GM12878 (cell line): Measurements from ENCODE around the gene OR14C36. TPM values are rescaled to one million over a fixed set of nuclear protein-coding genes. Genes with fewer than 3 reads are reported as not detected.

Source experiments
- CEBPZ ChIP-seq: fragments of 150-350 bp; IDR thresholded peaks from 2 replicates; pipeline ENCODE4 v1.6.1; 2016; ENCODE audit warnings: low read depth, low read length
- EED ChIP-seq: sonication (generic); IDR thresholded peaks from 2 replicates; pipeline ENCODE4 v1.6.1; 2016; ENCODE audit warnings: antibody characterized with exemption, low read depth
- HDGF ChIP-seq: fragments of 450-650 bp; IDR thresholded peaks from 2 replicates; pipeline ENCODE4 v1.6.1; 2016; ENCODE audit warnings: antibody characterized with exemption
- MXI1 ChIP-seq: fragments of 150-350 bp; IDR thresholded peaks from 2 replicates; pipeline ENCODE4 v1.6.1; 2011; ENCODE audit warnings: low read depth, mild to moderate bottlenecking, inconsistent platforms, low read length, improper control_type of control experiment
- NFIC ChIP-seq: IDR thresholded peaks from 2 replicates; pipeline ENCODE4 v1.6.1; 2012; ENCODE audit warnings: low read depth, mild to moderate bottlenecking, inconsistent platforms, low read length, moderate library complexity
- SMAD5 ChIP-seq: IDR thresholded peaks from 2 replicates; pipeline ENCODE4 v1.6.1; 2016; ENCODE audit warnings: antibody characterized with exemption, low read depth
- polyA plus RNA-seq, 11 experiments: library from polyadenylated mRNA; depleted of rRNA in 4 of 11; unstranded in 6 of 11; stranded (reverse) in 5 of 11; fragments of >200 nt; fragmentation: Nextera tagmentation in 4 of 11; fragmentation: Illumina TruSeq in 1 of 11; extraction: Ambion mirVana in 4 of 11; extraction: Trizol in 1 of 11; gene quantifications; 1 replicate in 1 of 11; 2 replicates in 10 of 11; pipeline versions ENCODE4 v1.2.1 to v1.2.3, GENCODE V29; 2011 to 2016; ENCODE audit warnings: inconsistent platforms in 2 of 11, missing spikeins in 2 of 11, low read depth in 1 of 11
- total RNA-seq, 4 experiments: library from RNA; depleted of rRNA in 3 of 4; stranded (reverse); fragments of >200 nt in 3 of 4; fragmentation: Illumina TruSeq in 1 of 4; extraction: Trizol in 1 of 4; gene quantifications; 2 replicates each; pipeline versions ENCODE4 v1.2.1 to v1.2.3, GENCODE V29; 2013 to 2021
- TF ChIP-seq, protein P1 (sequence below): IDR thresholded peaks from 2 replicates; pipeline ENCODE4 v1.6.1; 2012; ENCODE audit warnings: low read length, inconsistent platforms

OR14C36 gene
- total and polyA plus RNA-seq, 10 of the 15 experiments (the other 5 are each of a cell fraction or from before 2014, with no cell fraction given), result not detected

GRCh38 chr1:248393050-248393449 is 44.5 kb downstream of the OR14C36 start (continued):
- TF ChIP-seq, protein P1, sequence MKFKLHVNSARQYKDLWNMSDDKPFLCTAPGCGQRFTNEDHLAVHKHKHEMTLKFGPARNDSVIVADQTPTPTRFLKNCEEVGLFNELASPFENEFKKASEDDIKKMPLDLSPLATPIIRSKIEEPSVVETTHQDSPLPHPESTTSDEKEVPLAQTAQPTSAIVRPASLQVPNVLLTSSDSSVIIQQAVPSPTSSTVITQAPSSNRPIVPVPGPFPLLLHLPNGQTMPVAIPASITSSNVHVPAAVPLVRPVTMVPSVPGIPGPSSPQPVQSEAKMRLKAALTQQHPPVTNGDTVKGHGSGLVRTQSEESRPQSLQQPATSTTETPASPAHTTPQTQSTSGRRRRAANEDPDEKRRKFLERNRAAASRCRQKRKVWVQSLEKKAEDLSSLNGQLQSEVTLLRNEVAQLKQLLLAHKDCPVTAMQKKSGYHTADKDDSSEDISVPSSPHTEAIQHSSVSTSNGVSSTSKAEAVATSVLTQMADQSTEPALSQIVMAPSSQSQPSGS, result no peak
- TF ChIP-seq HDGF, result no peak
- no peak for TF ChIP-seq CEBPZ
- no peak for TF ChIP-seq SMAD5
- TF ChIP-seq MXI1, result no peak
- TF ChIP-seq EED, result no peak
- TF ChIP-seq NFIC, result no peak

Other genes with a start within 250 kb of the OR14C36 start
Only the 7 nearest of the 17 such genes appear.
- gene OR2T33, start 70.8 kb upstream of the OR14C36 start, total RNA-seq (2014; rRNA removed), result not detected in 2 replicates
- not detected in 2 replicates for gene OR2T33, start 70.8 kb upstream of the OR14C36 start, total RNA-seq (2014; rRNA removed; fragmentation: Illumina TruSeq; extraction: Trizol)
- not detected in 2 replicates for gene OR2T33, start 70.8 kb upstream of the OR14C36 start, total RNA-seq (2021)
- not detected in 2 replicates for gene OR2T33, start 70.8 kb upstream of the OR14C36 start, polyA plus RNA-seq (2011; rRNA removed)
- not detected in 2 replicates for gene OR2T33, start 70.8 kb upstream of the OR14C36 start, polyA plus RNA-seq (2014; fragmentation: Illumina TruSeq; extraction: Trizol)
- gene OR2T33, start 70.8 kb upstream of the OR14C36 start, polyA plus RNA-seq (2014; fragmentation: Nextera tagmentation; extraction: Ambion mirVana), result not detected
- not detected in 2 replicates for gene OR2T33, start 70.8 kb upstream of the OR14C36 start, polyA plus RNA-seq (2014; rRNA removed)
- gene OR2T33, start 70.8 kb upstream of the OR14C36 start, polyA plus RNA-seq (2016; fragmentation: Nextera tagmentation; extraction: Ambion mirVana), result not detected
- not detected in 2 replicates for gene OR2T12, start 45.4 kb upstream of the OR14C36 start, total RNA-seq (2014; rRNA removed)
- gene OR2T12, start 45.4 kb upstream of the OR14C36 start, total RNA-seq (2014; rRNA removed; fragmentation: Illumina TruSeq; extraction: Trizol), result not detected in 2 replicates
- gene OR2T12, start 45.4 kb upstream of the OR14C36 start, total RNA-seq (2021), result not detected in 2 replicates
- not detected in 2 replicates for gene OR2T12, start 45.4 kb upstream of the OR14C36 start, polyA plus RNA-seq (2011; rRNA removed)
- gene OR2T12, start 45.4 kb upstream of the OR14C36 start, polyA plus RNA-seq (2014; fragmentation: Illumina TruSeq; extraction: Trizol), result not detected in 2 replicates
- not detected for gene OR2T12, start 45.4 kb upstream of the OR14C36 start, polyA plus RNA-seq (2014; fragmentation: Nextera tagmentation; extraction: Ambion mirVana)
- gene OR2T12, start 45.4 kb upstream of the OR14C36 start, polyA plus RNA-seq (2014; rRNA removed), result not detected in 2 replicates
- gene OR2T12, start 45.4 kb upstream of the OR14C36 start, polyA plus RNA-seq (2016; fragmentation: Nextera tagmentation; extraction: Ambion mirVana), result not detected
- not detected in 2 replicates for gene OR2M7, start 24.2 kb upstream of the OR14C36 start, total RNA-seq (2014; rRNA removed)
- not detected in 2 replicates for gene OR2M7, start 24.2 kb upstream of the OR14C36 start, total RNA-seq (2014; rRNA removed; fragmentation: Illumina TruSeq; extraction: Trizol)
- gene OR2M7, start 24.2 kb upstream of the OR14C36 start, total RNA-seq (2021), result not detected in 2 replicates
- gene OR2M7, start 24.2 kb upstream of the OR14C36 start, polyA plus RNA-seq (2011; rRNA removed), result not detected in 2 replicates
- not detected in 2 replicates for gene OR2M7, start 24.2 kb upstream of the OR14C36 start, polyA plus RNA-seq (2014; fragmentation: Illumina TruSeq; extraction: Trizol)
- not detected for gene OR2M7, start 24.2 kb upstream of the OR14C36 start, polyA plus RNA-seq (2014; fragmentation: Nextera tagmentation; extraction: Ambion mirVana)
- not detected in 2 replicates for gene OR2M7, start 24.2 kb upstream of the OR14C36 start, polyA plus RNA-seq (2014; rRNA removed)
- not detected for gene OR2M7, start 24.2 kb upstream of the OR14C36 start, polyA plus RNA-seq (2016; fragmentation: Nextera tagmentation; extraction: Ambion mirVana)
- not detected in 2 replicates for gene OR2T4, start 12.9 kb downstream of the OR14C36 start, total RNA-seq (2014; rRNA removed)
- gene OR2T4, start 12.9 kb downstream of the OR14C36 start, total RNA-seq (2014; rRNA removed; fragmentation: Illumina TruSeq; extraction: Trizol), result 0.18 and 0.22 TPM in 2 replicates
- gene OR2T4, start 12.9 kb downstream of the OR14C36 start, total RNA-seq (2021), result not detected in 2 replicates
- gene OR2T4, start 12.9 kb downstream of the OR14C36 start, polyA plus RNA-seq (2011; rRNA removed), result 0.19 and 0.30 TPM in 2 replicates
- not detected in 2 replicates for gene OR2T4, start 12.9 kb downstream of the OR14C36 start, polyA plus RNA-seq (2014; fragmentation: Illumina TruSeq; extraction: Trizol)
- gene OR2T4, start 12.9 kb downstream of the OR14C36 start, polyA plus RNA-seq (2014; fragmentation: Nextera tagmentation; extraction: Ambion mirVana), result not detected
- not detected in 2 replicates for gene OR2T4, start 12.9 kb downstream of the OR14C36 start, polyA plus RNA-seq (2014; rRNA removed)
- not detected for gene OR2T4, start 12.9 kb downstream of the OR14C36 start, polyA plus RNA-seq (2016; fragmentation: Nextera tagmentation; extraction: Ambion mirVana)
- not detected in 2 replicates for gene OR2T6, start 27.0 kb downstream of the OR14C36 start, total RNA-seq (2014; rRNA removed)
- not detected in 2 replicates for gene OR2T6, start 27.0 kb downstream of the OR14C36 start, total RNA-seq (2014; rRNA removed; fragmentation: Illumina TruSeq; extraction: Trizol)
- not detected in 2 replicates for gene OR2T6, start 27.0 kb downstream of the OR14C36 start, total RNA-seq (2021)
- gene OR2T6, start 27.0 kb downstream of the OR14C36 start, polyA plus RNA-seq (2011; rRNA removed), result not detected in 2 replicates
- not detected in 2 replicates for gene OR2T6, start 27.0 kb downstream of the OR14C36 start, polyA plus RNA-seq (2014; fragmentation: Illumina TruSeq; extraction: Trizol)
- not detected for gene OR2T6, start 27.0 kb downstream of the OR14C36 start, polyA plus RNA-seq (2014; fragmentation: Nextera tagmentation; extraction: Ambion mirVana)
- not detected in 2 replicates for gene OR2T6, start 27.0 kb downstream of the OR14C36 start, polyA plus RNA-seq (2014; rRNA removed)
- not detected for gene OR2T6, start 27.0 kb downstream of the OR14C36 start, polyA plus RNA-seq (2016; fragmentation: Nextera tagmentation; extraction: Ambion mirVana)
- not detected in 2 replicates for gene OR2T1, start 54.3 kb downstream of the OR14C36 start, total RNA-seq (2014; rRNA removed)
- gene OR2T1, start 54.3 kb downstream of the OR14C36 start, total RNA-seq (2014; rRNA removed; fragmentation: Illumina TruSeq; extraction: Trizol), result not detected in 2 replicates
- gene OR2T1, start 54.3 kb downstream of the OR14C36 start, total RNA-seq (2021), result not detected in 2 replicates
- 0.04 TPM in 1 of 2 replicates, not detected in the other for gene OR2T1, start 54.3 kb downstream of the OR14C36 start, polyA plus RNA-seq (2011; rRNA removed)
- not detected in 2 replicates for gene OR2T1, start 54.3 kb downstream of the OR14C36 start, polyA plus RNA-seq (2014; fragmentation: Illumina TruSeq; extraction: Trizol)
- gene OR2T1, start 54.3 kb downstream of the OR14C36 start, polyA plus RNA-seq (2014; fragmentation: Nextera tagmentation; extraction: Ambion mirVana), result under 1 TPM in 1 of 2 experiments, not detected in 1; 0.02 TPM
- gene OR2T1, start 54.3 kb downstream of the OR14C36 start, polyA plus RNA-seq (2014; rRNA removed), result not detected in 2 replicates
- not detected for gene OR2T1, start 54.3 kb downstream of the OR14C36 start, polyA plus RNA-seq (2016; fragmentation: Nextera tagmentation; extraction: Ambion mirVana)
- gene OR2T2, start 96.9 kb downstream of the OR14C36 start, total RNA-seq (2014; rRNA removed), result 6.3 and 8.8 TPM in 2 replicates
- gene OR2T2, start 96.9 kb downstream of the OR14C36 start, total RNA-seq (2014; rRNA removed; fragmentation: Illumina TruSeq; extraction: Trizol), result 6.7 and 7.0 TPM in 2 replicates
- gene OR2T2, start 96.9 kb downstream of the OR14C36 start, total RNA-seq (2021), result 3.8 and 4.4 TPM in 2 replicates
- 5.0 TPM in 2 replicates for gene OR2T2, start 96.9 kb downstream of the OR14C36 start, polyA plus RNA-seq (2011; rRNA removed)
- gene OR2T2, start 96.9 kb downstream of the OR14C36 start, polyA plus RNA-seq (2014; fragmentation: Illumina TruSeq; extraction: Trizol), result 0.57 and 0.60 TPM in 2 replicates
- under 1 TPM; 0.07 to 0.18 TPM for gene OR2T2, start 96.9 kb downstream of the OR14C36 start, polyA plus RNA-seq (2014; fragmentation: Nextera tagmentation; extraction: Ambion mirVana)
- gene OR2T2, start 96.9 kb downstream of the OR14C36 start, polyA plus RNA-seq (2014; rRNA removed), result 0.68 and 0.79 TPM in 2 replicates
- 1 to 10 TPM in 1 of 2 experiments, under 1 TPM in 1; 0.86 to 1.5 TPM for gene OR2T2, start 96.9 kb downstream of the OR14C36 start, polyA plus RNA-seq (2016; fragmentation: Nextera tagmentation; extraction: Ambion mirVana)